IPS-20b (cell line): ENCODE data around the gene LMF2.
A peak's percentile ranks its signal among the peaks of the same experiment; 100 is the strongest.

Experiments
- H3K27ac ChIP-seq: one replicate; pipeline ENCODE4 v1.5.1; 2013; ENCODE audit warnings: low read length
- H3K27me3 ChIP-seq: 2 replicates; pipeline ENCODE4 v1.6.1; 2013; ENCODE audit warnings: mild to moderate bottlenecking, low read length, inconsistent platforms; ENCODE audit not compliant: insufficient read depth
- H3K36me3 ChIP-seq: 2 replicates; pipeline ENCODE4 v1.6.1; 2013; ENCODE audit warnings: low read depth, mild to moderate bottlenecking, inconsistent platforms, low read length, moderate library complexity; ENCODE audit not compliant: insufficient read depth
- H3K4me1 ChIP-seq: 2 replicates; pipeline ENCODE4 v1.6.1; 2013; ENCODE audit warnings: mild to moderate bottlenecking, control low read depth, inconsistent platforms, low read length, moderate library complexity; ENCODE audit not compliant: insufficient read depth
- H3K4me3 ChIP-seq: 2 replicates; pipeline ENCODE4 v1.5.1; 2013; ENCODE audit warnings: mild to moderate bottlenecking, low read length, inconsistent platforms
- H3K9ac ChIP-seq: 2 replicates; pipeline ENCODE4 v1.6.1; 2013; ENCODE audit warnings: low read depth, mild to moderate bottlenecking, inconsistent platforms, low read length, moderate library complexity
- H3K9me3 ChIP-seq: 2 replicates; pipeline ENCODE4 v1.6.1; 2013; ENCODE audit warnings: mild to moderate bottlenecking, low read depth, low read length, inconsistent platforms; ENCODE audit not compliant: insufficient read depth

The LMF2 gene

DNA sequence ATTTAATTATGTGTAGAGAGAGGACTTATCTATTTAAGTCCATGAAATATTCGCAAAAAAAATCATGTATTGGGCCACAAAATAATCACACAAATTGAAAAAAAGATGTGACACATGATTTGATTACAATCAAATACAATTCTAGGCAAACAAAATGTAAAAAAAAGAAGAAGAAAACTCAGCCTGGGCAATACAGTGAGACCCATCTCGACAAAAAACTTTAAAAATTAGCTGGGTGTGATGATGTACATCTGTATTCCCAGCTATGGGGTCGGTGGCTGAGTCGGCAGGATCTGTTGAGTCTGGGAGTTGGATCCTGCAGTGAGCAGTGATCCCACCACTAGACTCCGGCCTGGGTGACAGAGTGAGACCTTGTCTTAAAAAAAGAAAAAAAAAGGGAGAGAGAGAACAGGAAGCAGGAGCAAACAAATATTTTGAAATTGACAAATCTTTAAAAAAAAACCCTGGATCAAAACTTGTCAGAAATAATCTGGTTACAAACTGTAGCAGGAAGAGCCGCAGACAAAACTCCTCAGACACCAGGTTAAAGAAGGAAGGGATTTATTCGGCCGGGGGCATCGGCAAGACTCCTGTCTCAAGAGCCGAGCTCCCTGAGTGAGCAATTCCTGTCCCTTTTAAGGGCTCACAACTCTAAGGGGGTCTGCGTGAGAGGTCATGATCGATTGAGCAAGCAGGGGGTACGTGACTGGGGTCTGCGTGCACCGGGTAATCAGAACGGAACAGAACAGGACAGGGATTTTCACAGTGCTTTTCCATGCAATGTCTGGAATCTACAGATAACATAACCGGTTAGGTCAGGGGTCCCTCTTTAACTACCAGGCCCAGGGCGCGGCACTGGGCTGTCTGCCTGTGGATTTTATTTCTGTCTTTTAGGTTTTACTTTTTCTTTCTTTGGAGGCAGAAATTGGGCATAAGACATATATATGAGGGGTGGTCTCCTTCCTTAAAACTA, 25.6 kb upstream of the LMF2 start:
- H3K4me1 ChIP-seq, result no peaks in the 10 kb centered on the region; the same call in 1 of the 2 replicates
- no peak overlapping the region for H3K4me3 ChIP-seq
- no peak overlapping the region for H3K27ac ChIP-seq
- H3K36me3 ChIP-seq, result no peaks in the 10 kb centered on the region
- no peaks in the 10 kb centered on the region for H3K9me3 ChIP-seq
- no peak overlapping the region for H3K9ac ChIP-seq
- H3K27me3 ChIP-seq, result peaks cover 66% of the 10 kb centered on the region

DNA sequence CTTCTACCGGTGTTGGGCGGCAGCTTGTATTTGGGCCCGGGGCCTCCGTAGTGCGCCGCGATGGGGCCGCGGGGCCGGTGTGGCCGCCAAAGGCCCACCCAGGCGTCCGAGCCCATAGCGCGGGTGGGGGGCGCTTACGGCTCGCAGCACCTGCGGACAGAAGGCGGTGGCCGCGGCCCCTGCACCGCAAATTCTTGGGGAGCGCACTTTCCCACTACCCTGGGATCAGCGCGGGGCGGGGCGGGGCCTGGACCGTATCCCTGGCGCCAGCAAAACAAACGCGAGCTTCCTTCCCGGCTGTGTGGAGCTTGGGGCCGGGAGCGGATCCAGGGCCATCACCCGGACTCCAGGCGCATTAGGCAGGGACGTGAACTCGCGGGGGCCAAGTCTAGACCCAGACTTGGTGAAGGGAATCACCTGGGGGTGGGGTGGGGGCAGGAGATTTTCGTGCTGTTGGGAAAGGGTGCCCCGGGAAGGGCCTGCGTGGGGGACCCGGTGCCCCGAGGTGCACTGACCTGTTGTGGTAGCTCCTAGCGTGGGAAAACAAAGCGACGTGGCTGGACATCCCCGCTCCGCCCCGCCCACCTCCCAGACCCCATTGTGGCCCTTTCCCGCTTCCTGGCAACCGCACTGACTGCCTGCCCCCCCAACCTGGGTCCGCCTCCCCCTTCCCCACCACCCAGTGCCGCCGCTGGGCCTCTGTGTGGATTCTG, 24.6 kb upstream of the LMF2 start:
- Histone ChIP-seq H3K36me3 (no peaks in the 10 kb centered on the region), H3K27ac (no peak overlapping the region), H3K9ac (no peak overlapping the region), H3K27me3 (peaks cover 68% of the 10 kb centered on the region), H3K4me1 (no peaks in the 10 kb centered on the region; the same call in 1 of the 2 replicates), H3K9me3 (no peaks in the 10 kb centered on the region), H3K4me3 (peak overlapping the region; percentile 61; the same call in 1 of the 2 replicates)

DNA sequence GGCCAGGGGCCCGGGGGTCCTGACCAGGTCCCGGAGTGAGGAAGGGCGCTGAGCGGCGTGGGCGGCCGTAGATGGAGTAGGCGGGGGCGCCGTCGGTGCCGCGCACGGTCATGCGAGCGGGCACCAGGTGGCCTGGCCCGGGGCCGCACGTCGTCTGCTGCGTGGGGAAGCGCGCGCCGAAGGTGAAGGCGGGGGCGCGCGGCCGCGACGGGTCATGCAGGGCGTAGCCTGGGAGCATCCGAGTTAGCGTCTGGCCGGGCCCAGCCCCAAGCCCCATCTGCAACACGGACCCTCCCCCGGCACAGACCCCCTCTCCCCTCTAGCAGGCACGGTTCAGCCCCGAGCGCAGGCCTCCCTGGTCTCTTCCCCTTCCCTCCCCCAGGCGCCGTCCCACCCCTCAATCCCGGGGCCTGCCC, 24.1 kb upstream of the LMF2 start:
- Histone ChIP-seq H3K27ac (no peak overlapping the region), H3K9ac (no peak overlapping the region), H3K27me3 (peaks cover 74% of the 10 kb centered on the region), H3K9me3 (no peaks in the 10 kb centered on the region), H3K36me3 (no peaks in the 10 kb centered on the region), H3K4me1 (peaks cover 2% of the 10 kb centered on the region; the same call in 1 of the 2 replicates), H3K4me3 (peak overlapping the region; percentile 61; the same call in 1 of the 2 replicates)

DNA sequence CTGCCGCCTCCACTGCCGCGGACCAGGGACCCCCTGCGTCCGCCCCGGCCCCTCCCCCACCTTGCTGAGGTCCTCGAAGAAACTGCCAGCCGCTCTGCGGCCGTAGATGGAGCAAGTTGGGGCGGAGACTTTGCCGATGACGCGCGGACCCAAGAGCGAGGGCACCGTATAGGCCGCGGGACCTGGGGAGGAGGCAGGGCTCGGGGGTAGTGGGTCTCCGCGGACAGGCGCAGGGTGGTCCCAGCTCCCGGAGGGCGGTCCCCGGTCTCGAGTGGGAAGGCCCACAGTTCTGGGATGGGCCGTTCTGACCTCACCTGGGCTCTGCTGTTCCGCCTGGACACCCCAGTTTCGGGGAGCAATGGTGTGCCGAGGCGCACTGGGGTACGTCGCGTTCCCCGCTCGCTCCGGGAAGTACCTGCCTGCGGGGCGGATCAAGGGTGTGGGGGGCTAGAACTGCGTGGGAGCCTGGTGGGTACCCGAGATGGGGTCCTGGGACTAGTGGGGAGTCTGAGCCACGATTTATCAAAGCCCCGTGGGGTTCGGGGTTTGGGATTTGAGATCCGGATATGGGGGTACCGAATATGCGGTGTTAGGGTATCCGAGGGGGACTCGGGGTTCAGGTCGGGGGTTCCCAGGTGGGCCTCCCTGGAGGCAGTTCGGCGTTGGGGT, 23.5 kb upstream of the LMF2 start:
- H3K27ac ChIP-seq, result no peak overlapping the region
- peaks cover 3% of the 10 kb centered on the region; the same call in 1 of the 2 replicates for H3K4me1 ChIP-seq
- no peaks in the 10 kb centered on the region for H3K36me3 ChIP-seq
- H3K4me3 ChIP-seq, result peak overlapping the region; percentile 61
- H3K27me3 ChIP-seq, result peaks cover 76% of the 10 kb centered on the region
- H3K9me3 ChIP-seq, result no peaks in the 10 kb centered on the region
- H3K9ac ChIP-seq, result no peak overlapping the region

DNA sequence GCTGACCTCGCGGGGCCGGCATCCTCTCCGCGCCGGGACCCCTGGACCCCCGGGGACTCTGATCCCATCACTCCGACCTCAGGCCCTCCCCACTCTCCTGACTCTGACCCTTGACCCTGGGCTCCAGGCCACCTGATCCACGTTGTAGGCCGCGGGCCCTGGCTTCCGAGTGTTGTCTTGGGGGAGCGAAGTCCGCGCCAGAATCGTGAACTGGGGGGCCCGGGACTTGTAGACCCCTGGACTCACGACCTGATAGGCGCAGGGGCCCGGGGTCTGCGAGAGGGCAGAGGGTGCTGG, 23.0 kb upstream of the LMF2 start:
- Histone ChIP-seq H3K36me3 (no peaks in the 10 kb centered on the region), H3K4me1 (peaks cover 3% of the 10 kb centered on the region; the same call in 1 of the 2 replicates), H3K9ac (no peak overlapping the region), H3K4me3 (peak overlapping the region; percentile 61; the same call in 1 of the 2 replicates), H3K27me3 (peaks cover 76% of the 10 kb centered on the region), H3K9me3 (no peaks in the 10 kb centered on the region), H3K27ac (no peak overlapping the region)

DNA sequence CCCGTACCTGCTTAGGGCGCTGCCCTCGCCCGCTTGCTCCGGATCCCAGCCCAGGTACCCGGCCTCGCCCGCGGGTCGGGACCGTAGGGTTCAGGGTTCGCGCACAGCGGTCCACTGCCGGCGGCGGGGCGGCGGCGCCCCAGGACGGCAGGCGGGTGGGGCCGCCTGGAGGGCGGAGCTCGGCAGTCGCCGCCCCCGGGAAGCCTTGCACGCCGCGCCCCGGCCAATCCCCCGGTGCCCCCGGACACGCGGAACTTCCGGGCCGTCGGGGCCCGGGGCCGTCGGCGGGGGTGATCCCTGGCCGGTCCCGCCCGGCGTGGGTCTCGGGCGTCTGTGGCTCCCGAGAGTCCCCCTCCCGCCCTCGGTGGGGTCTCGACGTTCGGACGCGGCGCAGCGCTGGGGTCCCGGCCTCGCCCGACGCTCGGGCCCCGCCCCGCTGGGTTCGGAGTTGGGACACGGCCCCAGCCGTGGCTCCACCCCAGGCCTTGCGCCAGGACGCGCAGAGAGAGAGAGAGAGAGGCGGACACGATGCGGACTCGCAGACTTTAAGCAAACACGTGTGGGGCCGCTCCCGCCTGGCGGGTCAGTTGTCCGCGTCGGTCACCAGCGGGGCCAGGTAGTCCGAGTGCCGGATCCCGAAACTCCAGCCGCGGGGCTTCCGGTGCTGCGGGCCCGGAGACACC, 22.5 kb upstream of the LMF2 start, which contains the start of gene TYMP:
TSS of gene TYMP (minus strand) at position 116 of the 683 bp plus-strand sequence. CDS start 303 bp downstream, outside the sequence.
- H3K4me3 ChIP-seq, result peak within 1 kb of the TSS; percentile 61; the same call in 1 of the 2 replicates
- H3K4me1 ChIP-seq, result peaks cover 3% of the 10 kb centered on the region; the same call in 1 of the 2 replicates
- no peak within 1 kb of the TSS for H3K27ac ChIP-seq
- H3K36me3 ChIP-seq, result no peaks in the 10 kb centered on the region
- H3K9me3 ChIP-seq, result no peaks in the 10 kb centered on the region
- H3K9ac ChIP-seq, result no peak within 1 kb of the TSS
- H3K27me3 ChIP-seq, result peaks cover 76% of the 10 kb centered on the region

DNA sequence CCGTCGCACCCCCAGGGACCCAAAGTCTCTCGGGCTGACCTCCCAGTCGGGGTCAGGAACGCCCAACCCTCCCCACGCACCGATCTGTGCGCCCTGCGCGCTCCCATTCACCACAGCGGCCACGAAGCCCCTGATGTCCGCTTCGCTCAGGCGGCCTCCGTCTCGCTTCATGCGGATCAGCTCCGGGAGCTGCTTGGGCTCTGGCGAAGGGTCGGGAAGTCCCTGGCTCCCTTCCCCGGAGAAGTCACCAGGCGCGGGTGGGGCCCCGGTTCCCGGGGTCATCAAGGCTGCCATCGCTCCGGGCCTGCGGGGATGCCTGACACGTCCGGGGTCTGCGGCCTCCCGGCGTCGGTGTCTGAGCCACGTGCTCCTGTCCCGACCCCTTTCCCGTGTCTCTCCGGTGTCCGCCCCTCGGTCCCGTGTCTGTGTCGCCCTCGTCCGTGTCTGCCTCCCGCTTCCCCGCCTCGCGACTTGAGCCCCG, 22.0 kb upstream of the LMF2 start:
- Histone ChIP-seq H3K9ac (no peak overlapping the region), H3K27me3 (peaks cover 76% of the 10 kb centered on the region), H3K9me3 (no peaks in the 10 kb centered on the region), H3K27ac (no peak overlapping the region), H3K36me3 (0 out of 2 replicates have a peak, but pooled peaks cover under 1% of the 10 kb centered on the region), H3K4me1 (peaks cover 3% of the 10 kb centered on the region; the same call in 1 of the 2 replicates), H3K4me3 (no peak overlapping the region)

DNA sequence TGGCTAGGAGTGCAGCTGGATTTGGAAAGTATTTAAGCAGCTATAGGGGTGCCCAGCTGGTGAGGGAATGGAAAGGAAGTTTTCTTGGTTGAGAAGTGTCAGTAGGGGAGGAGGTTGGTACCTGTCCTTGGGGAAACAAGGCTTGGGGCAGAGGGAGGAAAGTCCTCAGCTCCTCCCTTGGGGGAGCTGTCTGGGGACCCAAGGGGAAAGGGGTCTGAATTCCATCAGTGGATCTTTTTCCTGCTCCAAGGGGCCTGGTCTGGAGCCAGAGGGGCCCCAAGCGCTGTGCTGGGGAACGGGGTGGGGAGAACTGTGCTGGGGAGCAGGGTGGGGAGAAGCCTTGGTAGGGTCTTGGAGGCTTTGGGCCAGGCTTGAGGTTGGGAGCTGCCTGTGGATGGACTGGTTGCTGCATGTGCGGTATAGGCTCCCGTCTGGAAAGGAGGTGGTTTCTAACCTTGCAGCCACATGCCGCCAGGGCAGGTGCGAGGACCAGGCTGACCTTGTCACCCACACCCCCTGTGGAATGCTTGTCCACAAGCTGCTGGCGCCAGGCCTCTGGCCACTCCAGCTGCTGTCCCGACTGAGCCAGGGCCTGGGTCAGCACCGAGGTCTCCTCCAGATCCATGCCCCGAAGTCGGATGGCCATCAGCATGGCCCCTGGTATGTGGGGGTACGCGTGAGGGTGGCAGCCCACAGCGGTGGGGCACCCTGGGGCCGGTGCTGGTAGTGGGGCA, 21.3 kb upstream of the LMF2 start:
- peaks cover 7% of the 10 kb centered on the region; the same call in 1 of the 2 replicates for H3K36me3 ChIP-seq
- no peak overlapping the region for H3K4me3 ChIP-seq
- H3K9me3 ChIP-seq, result no peaks in the 10 kb centered on the region
- no peak overlapping the region for H3K27ac ChIP-seq
- no peak overlapping the region for H3K9ac ChIP-seq
- H3K27me3 ChIP-seq, result peaks cover 75% of the 10 kb centered on the region
- peaks cover 3% of the 10 kb centered on the region; the same call in 1 of the 2 replicates for H3K4me1 ChIP-seq

DNA sequence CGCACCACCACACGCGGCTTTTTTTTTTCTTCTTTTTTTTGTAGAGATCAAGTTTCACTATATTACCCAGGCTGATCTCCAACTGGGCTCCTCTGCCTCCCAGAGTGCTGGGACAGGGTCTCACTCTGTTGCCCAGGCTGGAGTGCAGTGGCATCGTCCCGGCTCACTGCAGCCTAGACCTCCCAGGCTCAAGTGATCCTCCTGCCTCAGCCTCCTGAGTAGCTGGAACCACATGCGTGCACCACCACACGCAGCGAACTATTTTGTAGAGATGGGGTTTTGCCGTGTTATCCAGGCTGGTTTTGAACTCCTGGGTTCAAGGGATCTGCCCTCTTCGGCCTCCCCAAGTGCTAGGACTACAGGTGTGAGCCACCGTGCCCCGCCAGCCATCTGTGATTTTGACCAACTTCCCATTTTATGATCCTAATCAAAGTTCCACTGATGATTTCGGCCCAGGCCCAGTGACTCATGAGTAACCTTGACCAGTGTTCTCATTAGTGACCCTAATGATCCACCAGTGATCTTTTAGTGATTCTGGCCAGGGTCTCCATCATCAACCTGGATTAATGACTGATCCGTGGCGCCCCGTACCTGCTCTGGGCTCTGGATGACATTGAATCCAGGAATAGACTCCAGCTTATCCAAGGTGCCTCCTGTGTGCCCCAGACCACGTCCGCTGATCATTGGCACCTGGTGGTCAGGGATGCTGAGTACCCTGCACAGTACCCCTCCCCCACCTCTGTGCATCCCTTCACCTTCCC, 20.6 kb upstream of the LMF2 start:
- H3K27me3 ChIP-seq, result peaks cover 67% of the 10 kb centered on the region
- H3K36me3 ChIP-seq, result peaks cover 14% of the 10 kb centered on the region; the same call in 1 of the 2 replicates
- H3K4me1 ChIP-seq, result peaks cover 3% of the 10 kb centered on the region; the same call in 1 of the 2 replicates
- H3K4me3 ChIP-seq, result no peak overlapping the region
- H3K9ac ChIP-seq, result no peak overlapping the region
- H3K9me3 ChIP-seq, result no peaks in the 10 kb centered on the region
- H3K27ac ChIP-seq, result no peak overlapping the region
